SK-N-SH treated with all-trans-retinoic acid at 6 μM for 48 hours (cell line): ENCODE data around the gene SEC23IP.
A peak's percentile ranks its signal among the peaks of the same experiment; 100 is the strongest.

Experiments
- ATAC-seq: fragments of 200-7000 bp; cut with Tn5 transposase; 3 replicates; pipeline ENCODE4 v1.9.1; 2020; ENCODE audit warnings: mild to moderate bottlenecking, moderate library complexity
- ARNTL ChIP-seq: fragments of 450-650 bp; formaldehyde crosslinking; IDR thresholded peaks from 2 replicates; pipeline ENCODE4 v1.5.0; 2020; ENCODE audit warnings: low read depth, mild to moderate bottlenecking, moderate library complexity, borderline replicate concordance
- BACH2 ChIP-seq: fragments of 250-450 bp; sonication (Bioruptor Pico); IDR thresholded peaks from 2 replicates; pipeline ENCODE4 v1.9.0; 2021; ENCODE audit warnings: mild to moderate bottlenecking, borderline replicate concordance
- CREB5 ChIP-seq: fragments of 250-450 bp; sonication (Bioruptor Pico); IDR thresholded peaks from 2 replicates; pipeline ENCODE4 v1.5.1; 2020; ENCODE audit warnings: low read depth, mild to moderate bottlenecking, moderate library complexity
- CSRNP3 ChIP-seq: fragments of 250-450 bp; sonication (Bioruptor Pico); IDR thresholded peaks from 2 replicates; pipeline ENCODE4 v1.5.1; 2021; ENCODE audit warnings: mild to moderate bottlenecking, moderate library complexity
- ESRRG ChIP-seq: fragments of 250-450 bp; sonication (Bioruptor Pico); IDR thresholded peaks from 2 replicates; pipeline ENCODE4 v1.6.1; 2021; ENCODE audit warnings: mild to moderate bottlenecking
- GLIS3 ChIP-seq: fragments of 250-450 bp; sonication (Bioruptor Pico); IDR thresholded peaks from 2 replicates; pipeline ENCODE4 v1.5.0; 2020; ENCODE audit warnings: mild to moderate bottlenecking, moderate library complexity
- ISL1 ChIP-seq: fragments of 250-450 bp; sonication (Bioruptor Pico); IDR thresholded peaks from 2 replicates; pipeline ENCODE4 v2.1.2; 2022; ENCODE audit warnings: mild to moderate bottlenecking, moderate library complexity
- PATZ1 ChIP-seq: fragments of 250-450 bp; sonication (Bioruptor Pico); IDR thresholded peaks from 2 replicates; pipeline ENCODE4 v1.8.0; 2020; ENCODE audit warnings: mild to moderate bottlenecking, moderate library complexity, borderline replicate concordance
- PPARA ChIP-seq: fragments of 250-450 bp; sonication (Bioruptor Pico); IDR thresholded peaks from 2 replicates; pipeline ENCODE4 v1.5.0; 2020; ENCODE audit warnings: mild to moderate bottlenecking, borderline replicate concordance
- RARB ChIP-seq: fragments of 250-450 bp; sonication (Bioruptor Pico); IDR thresholded peaks from 2 replicates; pipeline ENCODE4 v1.8.0; 2021; ENCODE audit warnings: mild to moderate bottlenecking, moderate library complexity
- SNAI2 ChIP-seq: fragments of 250-450 bp; sonication (Bioruptor Pico); IDR thresholded peaks from 2 replicates; pipeline ENCODE4 v1.5.0; 2020; ENCODE audit warnings: mild to moderate bottlenecking, moderate library complexity
- TCF4 ChIP-seq: fragments of 250-450 bp; sonication (Bioruptor Pico); IDR thresholded peaks from 2 replicates; pipeline ENCODE4 v1.8.0; 2021; ENCODE audit warnings: mild to moderate bottlenecking, moderate library complexity, borderline replicate concordance
- TOX ChIP-seq: fragments of 250-450 bp; sonication (Bioruptor Pico); IDR thresholded peaks from 2 replicates; pipeline ENCODE4 v1.8.0; 2021; ENCODE audit warnings: mild to moderate bottlenecking, moderate library complexity, borderline replicate concordance
- TSHZ2 ChIP-seq: fragments of 250-450 bp; sonication (Bioruptor Pico); IDR thresholded peaks from 2 replicates; pipeline ENCODE4 v1.5.0; 2020; ENCODE audit warnings: mild to moderate bottlenecking, moderate library complexity
- ZC3H10 ChIP-seq: fragments of 250-450 bp; sonication (Bioruptor Pico); IDR thresholded peaks from 2 replicates; pipeline ENCODE4 v1.5.1; 2021; ENCODE audit warnings: mild to moderate bottlenecking, moderate library complexity
- ZFP3 ChIP-seq: fragments of 250-450 bp; sonication (Bioruptor Pico); IDR thresholded peaks from 2 replicates; pipeline ENCODE4 v1.5.0; 2020; ENCODE audit warnings: mild to moderate bottlenecking, moderate library complexity
- ZFP30 ChIP-seq: fragments of 450-650 bp; formaldehyde crosslinking; IDR thresholded peaks from 2 replicates; pipeline ENCODE4 v1.5.0; 2022; ENCODE audit warnings: mild to moderate bottlenecking, moderate library complexity
- ZNF565 ChIP-seq: fragments of 450-650 bp; formaldehyde crosslinking; conservative IDR thresholded peaks from 2 replicates; pipeline ENCODE4 v1.5.0; 2020; ENCODE audit warnings: low read depth, mild to moderate bottlenecking, moderate library complexity
- ZNF70 ChIP-seq: fragments of 450-650 bp; formaldehyde crosslinking; IDR thresholded peaks from 2 replicates; pipeline ENCODE4 v1.5.0; 2020; ENCODE audit warnings: mild to moderate bottlenecking, moderate library complexity
- ZNF8 ChIP-seq: fragments of 450-650 bp; formaldehyde crosslinking; IDR thresholded peaks from 2 replicates; pipeline ENCODE4 v1.5.0; 2020; ENCODE audit warnings: mild to moderate bottlenecking, moderate library complexity

Gene SEC23IP

GRCh38 chr10:119910689-119911088 lies 18.2 kb downstream of the SEC23IP start:
- ATAC-seq = no peak
- TF ChIP-seq ZNF565 (no peak), BACH2 (CRISPR knock-in tag) (no peak), ESRRG (CRISPR knock-in tag) (no peak), ISL1 (CRISPR knock-in tag) (no peak), TSHZ2 (CRISPR knock-in tag) (no peak)

- ATAC-seq = peak; percentile 28; the same call in 1 of the 3 replicates
- TF ChIP-seq TOX = no peak
- no peak for TF ChIP-seq ISL1 (CRISPR knock-in tag)
- no peak for TF ChIP-seq ZNF70 (CRISPR knock-in tag)
- no peak for TF ChIP-seq ZNF8
These were observed 25.2 kb downstream of the SEC23IP start for GRCh38 chr10:119917777-119918176.

- TF ChIP-seq TOX (no peak), ZNF565 (no peak), SNAI2 (CRISPR knock-in tag) (no peak), ZFP30 (CRISPR knock-in tag) (no peak), CREB5 (CRISPR knock-in tag) (no peak), PATZ1 (CRISPR knock-in tag) (no peak), BACH2 (CRISPR knock-in tag) (no peak), GLIS3 (CRISPR knock-in tag) (no peak), TSHZ2 (CRISPR knock-in tag) (no peak), ZFP3 (CRISPR knock-in tag) (no peak), ISL1 (CRISPR knock-in tag) (no peak), ZNF70 (CRISPR knock-in tag) (no peak), ESRRG (CRISPR knock-in tag) (no peak), ZNF8 (no peak), RARB (CRISPR knock-in tag) (no peak), ZC3H10 (CRISPR knock-in tag) (no peak), TCF4 (CRISPR knock-in tag) (no peak), CSRNP3 (CRISPR knock-in tag) (no peak), PPARA (no peak)
- no peak for ATAC-seq
These were observed 26.7 kb downstream of the SEC23IP start for GRCh38 chr10:119919271-119919670.

GRCh38 chr10:119919826-119920225 lies 27.3 kb downstream of the SEC23IP start:
- no peak for ATAC-seq
- TF ChIP-seq GLIS3 (CRISPR knock-in tag) (no peak), ZNF70 (CRISPR knock-in tag) (no peak), ZNF8 (no peak), ARNTL (CRISPR knock-in tag) (no peak), PPARA (no peak), TCF4 (CRISPR knock-in tag) (no peak), CREB5 (CRISPR knock-in tag) (no peak), ZNF565 (no peak), TOX (no peak), ZFP30 (CRISPR knock-in tag) (no peak), SNAI2 (CRISPR knock-in tag) (no peak), RARB (CRISPR knock-in tag) (no peak), BACH2 (CRISPR knock-in tag) (no peak), CSRNP3 (CRISPR knock-in tag) (no peak)
